GM19025 (cell line): ENCODE data around the gene UBXN10.

Experiments
- ATAC-seq: cut with Tn5 transposase; IDR thresholded peaks from one replicate; pipeline ENCODE4 v1.9.1; 2021; ENCODE audit warnings: mild to moderate bottlenecking, low read depth, moderate library complexity; ENCODE audit not compliant: unreplicated experiment

The UBXN10 gene, protein sequence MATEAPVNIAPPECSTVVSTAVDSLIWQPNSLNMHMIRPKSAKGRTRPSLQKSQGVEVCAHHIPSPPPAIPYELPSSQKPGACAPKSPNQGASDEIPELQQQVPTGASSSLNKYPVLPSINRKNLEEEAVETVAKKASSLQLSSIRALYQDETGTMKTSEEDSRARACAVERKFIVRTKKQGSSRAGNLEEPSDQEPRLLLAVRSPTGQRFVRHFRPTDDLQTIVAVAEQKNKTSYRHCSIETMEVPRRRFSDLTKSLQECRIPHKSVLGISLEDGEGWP

DNA sequence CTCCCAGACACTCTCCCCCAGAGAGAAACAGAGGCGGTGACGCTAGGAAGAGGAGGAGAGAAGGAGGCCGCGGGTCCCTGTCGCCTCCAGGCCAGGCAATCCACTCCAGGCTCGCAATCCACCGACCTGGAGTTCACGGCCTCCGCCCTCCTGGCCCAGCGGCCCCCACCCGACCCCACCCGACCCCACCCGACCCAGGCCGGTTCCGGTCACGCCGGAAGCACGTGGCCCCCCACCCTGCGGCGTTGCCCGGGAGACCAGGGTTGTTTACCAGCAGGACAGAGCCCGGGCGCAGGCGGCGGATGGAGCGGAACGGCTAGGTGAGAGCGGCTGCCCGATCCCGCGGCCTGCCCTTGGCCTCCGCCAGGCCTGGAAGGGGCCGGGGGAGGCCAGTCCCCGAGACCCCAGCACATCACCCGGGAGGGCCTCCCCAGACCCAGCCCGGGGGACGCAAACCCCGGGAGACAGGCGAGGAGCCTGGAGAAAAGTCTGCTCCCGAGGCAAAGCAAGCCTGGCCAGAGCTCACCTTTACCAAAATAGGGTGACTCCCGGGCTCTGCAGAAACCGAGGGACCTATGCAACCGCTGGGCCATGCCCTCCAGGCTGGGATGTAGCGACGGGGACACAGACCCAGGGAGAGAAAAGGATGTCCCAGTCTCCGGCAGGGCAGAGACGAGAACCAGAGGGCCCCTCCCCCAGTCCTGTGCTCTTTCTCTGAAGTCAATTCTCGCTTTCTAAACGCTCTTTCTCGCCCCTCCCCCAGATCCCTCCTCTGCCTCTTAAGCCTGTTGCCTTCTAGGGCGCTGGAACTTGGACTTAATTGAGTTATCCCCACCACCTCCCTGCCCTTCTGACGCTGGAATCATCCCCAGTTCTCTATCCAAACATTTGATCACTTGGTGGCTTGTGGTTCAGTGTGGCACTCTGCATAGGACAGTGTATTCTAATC is at the start of gene UBXN10, which contains the start of gene PLA2G2C:
TSS of gene UBXN10 (plus strand) at position 263 of the 949 bp plus-strand sequence. CDS start 4,466 bp downstream, outside the sequence.
TSS of gene PLA2G2C (minus strand) at position 685 of the 949 bp plus-strand sequence. CDS start 9,155 bp downstream, outside the sequence.
- ATAC-seq, result no peak

DNA sequence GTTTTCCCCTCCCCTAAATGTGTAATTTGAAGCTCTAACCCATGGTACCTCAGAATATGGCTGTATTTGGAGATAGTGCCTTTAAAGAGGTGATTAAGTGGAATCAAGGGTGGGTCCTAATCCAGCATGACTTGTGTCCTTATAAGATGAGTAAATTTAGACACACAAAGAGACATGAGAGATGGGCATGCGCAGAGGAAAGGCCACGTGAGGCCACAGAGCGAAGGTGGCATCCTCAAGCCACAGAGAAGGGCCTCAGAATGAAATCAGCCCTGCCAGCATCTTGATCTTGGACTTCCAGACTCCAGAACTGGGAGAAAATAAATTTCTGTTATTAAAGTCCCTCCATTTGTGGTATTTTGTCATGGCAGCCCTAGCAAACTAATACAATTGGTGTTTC is 49.6 kb upstream of the UBXN10 start:
- ATAC-seq, result no peak

DNA sequence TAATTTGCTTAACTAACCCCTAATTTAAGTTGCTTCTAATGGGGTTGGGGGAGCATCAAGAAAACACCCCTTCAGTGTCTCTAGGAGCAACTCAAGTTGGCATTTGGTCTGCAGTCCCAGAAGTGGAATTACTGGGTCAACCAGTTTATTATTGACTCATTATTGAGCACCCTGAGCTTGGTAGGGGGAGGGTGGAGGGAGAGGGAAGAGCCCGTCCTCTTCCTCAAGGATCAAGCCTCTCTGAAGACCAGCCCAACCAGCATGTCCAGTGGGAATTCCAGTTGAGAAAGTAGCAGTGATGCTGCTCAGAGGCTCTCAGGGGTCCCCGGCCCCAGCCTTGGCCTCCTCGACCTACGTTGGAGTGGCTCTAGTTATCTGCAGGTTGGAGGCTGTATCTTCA is 48.8 kb upstream of the UBXN10 start:
- ATAC-seq, result no peak

DNA sequence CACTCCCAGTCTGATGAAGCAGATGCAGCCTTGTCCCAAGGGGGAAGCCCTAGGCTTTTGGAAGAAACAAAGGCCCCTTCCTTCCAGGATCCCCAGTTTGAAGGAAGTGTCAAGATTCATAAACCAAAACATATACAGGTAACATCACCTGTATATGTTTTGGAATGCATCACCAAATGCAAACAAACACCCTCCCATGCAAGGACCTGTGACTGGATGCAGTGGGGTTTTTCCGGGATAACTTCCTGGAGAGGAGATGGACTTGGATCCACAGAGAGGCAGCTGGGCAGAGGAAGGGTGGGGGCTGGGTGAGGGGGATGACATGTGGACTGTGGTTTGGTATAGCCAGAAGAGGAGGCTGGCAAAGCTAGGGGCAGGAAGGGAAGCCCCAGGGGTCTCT is 48.3 kb upstream of the UBXN10 start:
- no peak for ATAC-seq

DNA sequence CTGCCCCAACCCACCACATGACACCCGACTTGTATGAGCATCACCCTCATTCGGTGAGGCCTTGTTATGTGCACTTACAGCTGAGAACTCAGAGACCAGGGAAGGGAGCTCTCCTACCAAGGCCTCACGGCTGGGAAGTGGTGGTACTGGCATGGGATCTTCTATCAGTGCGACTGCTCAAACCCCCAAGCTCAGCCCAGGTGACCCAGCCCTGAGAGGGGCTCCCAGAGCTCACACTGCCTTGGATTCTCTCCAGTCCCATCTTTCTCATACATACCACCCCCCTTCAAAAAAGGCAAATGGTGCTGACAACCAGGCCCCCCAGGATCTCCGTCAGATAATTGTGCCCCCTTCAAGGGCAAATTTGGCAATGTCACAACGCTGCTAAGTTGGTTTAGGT is 47.5 kb upstream of the UBXN10 start:
- no peak for ATAC-seq

DNA sequence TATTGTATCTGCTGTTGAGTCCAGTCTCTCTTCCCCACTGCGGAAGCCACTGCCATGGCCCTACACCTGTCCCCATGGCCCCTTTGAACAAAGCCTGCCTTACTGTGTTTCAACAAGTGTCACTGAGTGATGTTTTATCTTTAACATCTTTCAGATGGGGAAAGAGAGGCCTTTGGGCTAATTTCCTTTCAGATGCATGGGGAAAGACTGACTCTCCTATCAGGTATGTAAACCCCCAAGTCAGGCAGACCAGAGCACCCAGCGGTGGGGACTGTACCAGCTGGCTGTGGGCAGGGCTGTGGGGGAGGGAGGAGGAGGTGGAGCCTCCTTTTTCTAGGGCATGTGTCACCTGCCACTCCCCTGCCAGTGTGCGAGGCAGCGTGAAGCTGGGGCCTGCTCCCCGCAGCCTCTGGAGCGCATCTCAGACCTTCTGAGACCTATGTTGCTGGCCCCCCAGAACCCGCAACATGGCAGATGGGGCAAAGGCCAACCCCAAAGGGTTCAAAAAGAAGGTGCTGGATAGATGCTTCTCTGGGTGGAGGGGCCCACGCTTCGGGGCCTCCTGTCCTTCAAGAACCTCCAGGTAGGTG is 46.8 kb upstream of the UBXN10 start, which contains the start of gene PLA2G2F:
TSS of gene PLA2G2F (plus strand) at position 363 of the 590 bp plus-strand sequence. CDS start at position 468, 105 bp downstream.
- no peak for ATAC-seq

DNA sequence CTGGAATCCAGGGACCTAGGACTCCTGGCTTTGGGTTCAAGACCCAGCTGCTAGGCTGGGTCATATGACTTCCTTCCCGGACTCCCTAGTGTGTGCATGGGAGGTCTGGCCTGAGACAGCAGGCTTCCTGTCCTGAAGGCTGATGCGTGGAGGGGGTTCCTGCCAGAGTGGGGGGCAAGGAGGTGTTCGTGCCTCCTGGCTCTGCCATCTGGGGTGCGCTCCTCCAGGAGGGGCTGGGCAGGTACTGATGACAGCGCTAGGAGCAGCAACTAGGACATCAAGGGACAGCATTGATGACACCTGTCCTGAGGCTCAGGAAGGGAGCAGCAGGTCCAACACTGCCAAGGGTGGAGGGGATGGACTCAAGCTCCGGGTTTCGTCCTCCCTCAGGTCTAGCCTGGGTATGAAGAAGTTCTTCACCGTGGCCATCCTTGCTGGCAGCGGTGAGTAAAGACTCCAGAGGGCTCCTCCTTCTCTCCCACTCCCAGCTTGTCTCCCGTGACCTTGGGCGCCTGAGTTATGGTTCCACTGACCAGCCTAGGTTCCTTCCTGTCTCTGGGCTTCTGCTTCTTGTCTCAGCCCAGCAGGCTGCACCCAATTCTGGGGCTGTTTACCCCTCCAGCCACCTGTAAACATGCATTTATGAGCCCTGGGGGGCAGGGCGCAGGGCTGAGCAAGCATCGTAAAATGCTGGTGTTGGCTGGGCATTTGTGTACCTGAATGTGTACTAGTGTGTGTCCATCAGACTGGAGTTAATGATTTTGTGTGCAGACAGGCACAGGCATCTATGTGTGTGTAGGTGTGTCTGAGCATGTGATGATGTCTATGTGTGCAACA is 45.9 kb upstream of the UBXN10 start:
- ATAC-seq, result no peak

DNA sequence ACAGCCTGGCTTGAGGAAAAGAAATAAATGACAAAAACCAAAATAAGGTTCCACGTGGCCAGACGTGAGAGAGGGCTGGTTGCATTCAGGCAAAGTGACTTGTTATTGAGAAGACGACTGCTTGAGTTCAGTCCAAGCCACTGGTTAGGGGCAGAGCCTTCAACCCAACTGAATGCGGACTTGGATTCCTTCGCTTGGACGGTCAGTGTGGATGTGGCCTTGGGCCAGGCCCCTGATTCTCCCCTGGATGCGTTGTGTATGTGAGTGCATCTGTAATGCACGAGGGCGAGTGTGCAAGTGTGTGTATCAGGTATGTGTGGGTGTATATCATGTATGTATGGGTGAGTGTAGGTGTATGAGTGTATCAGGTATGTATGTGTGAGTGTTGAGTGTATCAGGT is 44.9 kb upstream of the UBXN10 start:
- no peak for ATAC-seq

DNA sequence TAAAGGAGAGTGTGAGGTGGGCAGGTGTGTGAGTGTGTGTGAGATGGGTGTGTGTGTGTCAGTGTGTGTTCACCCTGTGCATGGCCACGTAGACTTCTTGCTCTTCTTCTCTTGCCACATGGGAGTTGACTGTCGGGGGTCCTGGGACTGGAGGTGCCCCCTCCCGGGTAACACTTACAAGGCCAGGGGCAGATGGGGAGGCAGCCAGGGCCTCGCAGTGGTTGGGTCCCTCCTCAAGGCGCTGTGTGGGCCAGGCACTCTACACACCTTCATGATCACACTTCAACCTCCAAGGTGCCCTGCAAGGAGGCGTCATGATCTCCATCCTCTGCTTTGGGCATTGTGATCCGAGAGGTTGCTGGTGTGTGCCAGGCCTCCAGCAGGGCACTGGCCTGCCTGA is 44.4 kb upstream of the UBXN10 start:
- no peak for ATAC-seq

DNA sequence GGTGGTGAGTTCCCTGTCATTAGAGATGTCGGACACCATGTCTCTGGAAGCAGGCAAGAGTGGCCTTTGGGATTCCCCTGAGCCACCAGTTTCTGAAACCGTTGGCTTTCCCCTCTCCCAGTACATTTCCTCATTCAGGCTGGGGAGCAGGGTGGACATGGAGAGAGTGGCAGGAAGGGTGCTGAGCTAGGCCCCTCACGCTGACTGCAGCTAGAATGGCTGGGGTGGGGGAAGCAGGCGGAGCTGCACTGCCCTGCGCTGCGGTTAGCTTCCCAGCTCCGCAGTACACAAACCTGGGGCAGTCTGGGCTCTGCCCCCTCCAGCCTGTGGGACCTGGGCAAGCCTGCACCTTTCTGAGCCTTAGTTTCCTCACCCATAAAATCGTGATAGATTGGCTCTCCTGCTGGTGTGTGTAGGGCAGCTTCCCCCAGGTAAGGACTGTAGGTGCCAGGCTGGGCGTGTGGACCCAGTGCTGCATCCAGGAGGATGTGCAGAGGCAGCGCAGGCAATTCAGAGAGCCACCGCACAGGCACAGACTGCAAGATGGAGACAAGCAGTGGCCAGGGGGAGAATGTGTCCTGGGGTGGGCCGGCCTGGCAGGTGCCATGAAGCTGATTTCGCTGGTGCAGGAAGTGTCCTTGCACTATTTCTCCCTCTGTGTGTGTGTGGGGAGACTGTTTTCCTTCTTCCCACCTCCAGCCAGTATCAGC is 43.7 kb upstream of the UBXN10 start:
- no peak for ATAC-seq

DNA sequence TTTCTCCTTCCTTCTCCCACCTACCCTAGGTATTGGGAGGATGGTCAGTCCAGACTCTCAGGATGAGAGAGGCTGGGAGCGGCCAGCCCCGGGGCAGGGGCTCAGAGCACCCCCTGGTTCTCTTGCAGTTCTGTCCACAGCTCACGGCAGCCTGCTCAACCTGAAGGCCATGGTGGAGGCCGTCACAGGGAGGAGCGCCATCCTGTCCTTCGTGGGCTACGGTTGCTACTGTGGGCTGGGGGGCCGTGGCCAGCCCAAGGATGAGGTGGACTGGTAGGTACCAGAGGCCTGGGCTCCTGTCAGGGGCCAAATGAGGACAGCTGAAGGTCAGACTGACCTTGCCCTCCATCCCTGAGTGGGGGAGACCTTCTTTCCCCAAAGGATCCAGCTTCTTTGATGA is 42.6 kb upstream of the UBXN10 start:
- no peak for ATAC-seq

DNA sequence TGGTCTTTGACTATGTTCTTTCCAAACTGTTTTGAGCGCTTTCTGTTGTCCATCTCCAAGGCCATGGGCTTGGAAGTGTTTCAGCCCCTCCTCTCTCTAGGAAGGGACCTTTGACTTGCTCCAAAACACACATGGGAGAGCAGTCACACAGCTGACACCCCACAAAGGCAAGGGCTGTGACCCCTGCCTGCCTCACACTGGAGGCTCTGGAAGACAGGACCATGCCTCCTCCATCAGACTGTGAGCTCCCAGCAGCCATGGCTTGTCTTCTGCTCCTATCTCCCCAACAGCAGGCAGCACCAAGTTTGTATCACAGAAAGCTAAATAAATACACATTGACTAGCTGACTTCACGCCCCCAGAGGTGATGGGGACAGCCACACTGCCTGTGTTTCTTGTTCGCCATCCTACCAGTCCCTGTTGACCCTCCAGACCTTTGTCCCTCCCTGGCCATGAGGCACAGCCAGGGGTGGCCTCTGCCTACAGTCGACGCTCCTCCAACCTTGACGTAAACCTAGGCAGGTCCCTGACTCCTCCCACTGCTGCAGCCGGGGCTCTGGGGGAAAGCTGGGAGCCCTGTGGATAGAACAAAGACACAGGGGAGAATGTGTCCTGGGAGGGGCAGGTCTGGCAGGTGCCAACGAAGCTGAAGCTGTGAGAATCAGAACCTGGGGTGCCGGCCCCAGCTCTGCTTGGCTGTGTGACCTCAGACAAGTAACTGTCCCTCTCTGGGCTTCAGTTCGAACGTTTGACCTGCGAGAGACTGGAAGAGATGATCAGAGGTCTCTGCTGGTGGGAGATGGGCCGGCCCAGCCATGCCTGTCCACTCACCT is 41.9 kb upstream of the UBXN10 start:
- no peak for ATAC-seq

DNA sequence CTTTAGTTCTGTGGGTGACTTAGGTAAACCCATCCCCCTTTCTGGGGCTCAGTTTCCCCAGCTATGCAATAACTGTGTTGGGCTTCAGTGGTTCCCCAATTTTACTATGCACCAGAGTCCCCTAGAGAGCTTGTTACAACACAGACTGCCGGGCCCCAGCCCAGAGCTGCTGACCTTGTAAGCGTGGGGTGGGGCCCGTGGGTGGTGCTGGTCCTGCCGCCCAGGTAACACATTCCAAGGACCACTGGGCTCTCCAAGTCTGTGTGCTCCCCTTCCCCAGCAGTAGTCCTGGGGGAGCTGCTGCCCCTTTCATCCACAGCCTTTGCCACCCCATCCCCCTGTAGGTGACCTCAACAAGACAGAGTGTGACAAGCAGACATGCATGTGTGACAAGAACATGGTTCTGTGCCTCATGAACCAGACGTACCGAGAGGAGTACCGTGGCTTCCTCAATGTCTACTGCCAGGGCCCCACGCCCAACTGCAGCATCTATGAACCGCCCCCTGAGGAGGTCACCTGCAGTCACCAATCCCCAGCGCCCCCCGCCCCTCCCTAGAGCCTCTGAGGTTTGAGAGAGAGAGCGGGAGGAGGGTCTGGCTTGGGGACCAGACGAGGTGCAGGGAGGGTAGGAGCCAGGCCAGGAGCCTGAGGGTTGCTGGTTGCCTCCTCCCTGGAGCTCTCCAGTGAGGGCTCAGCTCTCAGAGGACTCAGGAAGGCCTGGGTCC is 37.9 kb upstream of the UBXN10 start:
- no peak for ATAC-seq

DNA sequence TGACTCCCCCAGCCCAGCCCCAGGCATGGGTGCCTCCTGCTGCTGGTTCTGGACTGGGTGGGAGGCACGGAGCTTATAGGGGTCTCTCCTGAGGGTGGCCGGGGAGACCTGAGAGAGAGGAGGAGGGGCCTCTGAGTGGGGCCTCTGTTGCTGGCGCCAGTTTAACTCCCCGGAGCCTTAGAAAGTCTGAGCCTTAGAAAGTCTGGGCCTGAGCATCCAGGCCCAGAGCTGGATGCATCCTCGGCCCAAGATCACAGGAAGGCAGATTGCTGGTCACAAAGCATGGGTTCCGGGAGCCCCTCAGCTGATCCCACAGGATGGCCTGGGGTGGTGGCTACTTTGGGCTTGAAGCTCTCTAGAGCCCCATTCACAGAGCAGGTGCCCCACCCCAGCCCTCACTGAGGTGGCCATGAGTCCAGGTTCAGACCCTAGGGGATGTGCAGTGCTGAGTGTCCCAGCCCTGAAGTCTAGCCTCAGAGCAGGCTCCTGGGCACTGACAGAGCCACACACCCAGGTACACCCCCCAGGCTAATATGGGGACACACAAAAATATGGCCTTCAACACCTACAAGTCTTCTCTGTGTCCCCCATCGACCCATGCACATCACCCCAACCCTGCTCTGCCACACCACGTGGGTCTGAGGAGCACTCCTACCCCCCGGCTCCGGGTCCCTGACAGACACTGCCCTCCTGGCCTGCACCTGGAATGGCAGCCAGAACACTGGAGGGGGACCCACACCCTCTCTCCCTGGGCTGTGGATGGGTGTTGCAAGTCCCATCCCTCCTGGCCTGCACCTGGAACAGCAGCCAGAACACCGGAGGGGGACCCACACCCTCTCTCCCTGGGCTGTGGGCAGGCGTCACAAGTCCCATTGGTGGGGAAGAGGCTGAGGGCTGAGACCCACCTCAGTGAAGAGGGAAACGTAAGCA is 37.1 kb upstream of the UBXN10 start:
- ATAC-seq, result no peak

DNA sequence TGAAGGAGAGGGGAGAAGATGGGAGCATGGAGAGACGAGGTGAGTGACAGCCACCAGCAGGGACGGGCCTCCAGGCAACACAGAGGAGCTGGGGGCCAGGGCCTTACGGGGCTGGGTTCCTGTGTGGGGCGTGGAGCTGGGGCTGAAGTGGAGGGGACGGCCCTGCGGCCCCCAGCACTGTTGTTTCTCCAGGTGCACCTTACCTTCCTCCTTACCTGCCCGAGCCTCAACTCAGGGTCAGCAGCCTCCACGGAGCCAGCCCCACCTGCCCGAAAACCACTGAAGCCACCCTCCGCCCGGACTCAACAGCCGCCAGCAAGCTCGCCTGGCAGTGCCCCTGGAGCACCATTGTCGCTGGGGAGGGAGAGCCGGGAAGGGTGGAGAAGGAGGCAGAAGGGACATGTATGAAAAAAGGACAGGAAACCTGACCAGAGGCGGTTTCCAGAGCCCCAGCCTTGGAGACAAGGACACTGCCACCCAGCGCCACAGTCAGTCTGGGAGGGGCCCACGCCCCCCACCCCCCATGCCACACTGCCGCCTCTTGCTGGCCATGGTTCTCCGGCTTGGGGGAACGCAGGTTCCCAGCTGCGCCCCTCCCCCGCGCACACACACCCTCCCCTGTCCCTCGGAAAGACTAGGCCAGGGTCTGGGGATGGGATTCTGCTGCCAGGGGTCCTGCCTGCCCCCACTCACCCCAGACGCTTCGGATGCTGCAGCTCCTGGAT is 36.1 kb upstream of the UBXN10 start:
- no peak for ATAC-seq

DNA sequence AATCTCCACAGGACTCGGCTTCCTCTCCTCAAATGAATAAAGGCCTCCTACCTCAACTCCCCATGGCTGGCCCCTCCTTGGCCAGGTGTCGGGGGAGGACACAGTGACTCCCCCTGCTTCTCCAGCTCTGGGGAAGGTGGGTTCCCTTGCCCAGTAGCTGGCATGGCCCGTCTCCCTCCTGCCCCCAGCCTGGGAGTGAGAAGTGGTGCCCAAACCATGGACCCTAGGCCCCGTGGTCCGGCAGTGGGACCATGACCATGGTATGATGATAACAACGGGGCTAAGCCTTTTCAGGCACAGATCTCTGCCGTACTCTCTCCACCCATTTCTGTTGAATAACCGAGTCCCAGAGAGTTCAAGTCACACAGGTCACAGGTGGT is 35.6 kb upstream of the UBXN10 start:
- no peak for ATAC-seq
